Activated naive CD8-positive, alpha-beta T cell treated with anti-CD3 and anti-CD28 coated beads, Interleukin-2, amount 50 U/mL, for 24 hours (primary cell): ENCODE measurements around the gene EPN3.
A peak's percentile ranks its signal among the peaks of the same experiment; 100 is the strongest.

Experiments used
- ATAC-seq: fragments of 150-1000 bp; cut with Tn5 transposase; one replicate; pipeline ENCODE4 v1.10.0; 2021
- DNase-seq: peaks from one replicate; pipeline ENCODE4 v3.0.0; 2021
- H3K27ac Mint-ChIP-seq: one replicate; pipeline ENCODE4 v1.8.0; 2021; ENCODE audit warnings: mild to moderate bottlenecking, mixed read lengths
- H3K27me3 Mint-ChIP-seq: one replicate; pipeline ENCODE4 v1.8.0; 2021; ENCODE audit warnings: mixed read lengths
- H3K36me3 Mint-ChIP-seq: one replicate; pipeline ENCODE4 v1.8.0; 2021; ENCODE audit warnings: low read depth, mixed read lengths
- H3K4me1 Mint-ChIP-seq: one replicate; pipeline ENCODE4 v1.8.0; 2021; ENCODE audit warnings: mixed read lengths
- H3K4me3 Mint-ChIP-seq: one replicate; pipeline ENCODE4 v1.8.0; 2021; ENCODE audit warnings: mild to moderate bottlenecking, moderate library complexity, mixed read lengths
- H3K9me3 Mint-ChIP-seq: one replicate; pipeline ENCODE4 v1.8.0; 2021; ENCODE audit warnings: mixed read lengths

EPN3 gene

GRCh38 chr17:50547035-50547735 lies 14.7 kb downstream of the EPN3 start, which contains the start of gene SPATA20:
Gene SPATA20 (plus strand): TSS chr17:50547174. CDS start chr17:50547209, 35 bp downstream.
- Mint-ChIP-seq H3K27me3 (peaks cover 12% of the 10 kb centered on the region), H3K9me3 (no peaks in the 10 kb centered on the region), H3K4me3 (peak within 1 kb of the TSS; percentile 76), H3K36me3 (no peaks in the 10 kb centered on the region), H3K4me1 (peaks cover 9% of the 10 kb centered on the region), H3K27ac (peak within 1 kb of the TSS; percentile 59)
- DNase-seq = peak; percentile 87
- ATAC-seq = peak; percentile 95

GRCh38 chr17:50547736-50548083 lies 15.2 kb downstream of the EPN3 start:
- H3K4me3 Mint-ChIP-seq = peak overlapping the region; percentile 76
- DNase-seq = no peak
- no peaks in the 10 kb centered on the region for H3K9me3 Mint-ChIP-seq
- no peaks in the 10 kb centered on the region for H3K36me3 Mint-ChIP-seq
- peaks cover 12% of the 10 kb centered on the region for H3K27me3 Mint-ChIP-seq
- peak overlapping the region; percentile 59 for H3K27ac Mint-ChIP-seq
- ATAC-seq = no peak
- peaks cover 4% of the 10 kb centered on the region for H3K4me1 Mint-ChIP-seq

GRCh38 chr17:50548831-50549230 lies 16.3 kb downstream of the EPN3 start:
- Mint-ChIP-seq H3K4me3 (no peak overlapping the region), H3K27ac (no peak overlapping the region), H3K4me1 (peaks cover 4% of the 10 kb centered on the region), H3K9me3 (no peaks in the 10 kb centered on the region), H3K36me3 (no peaks in the 10 kb centered on the region), H3K27me3 (peaks cover 12% of the 10 kb centered on the region)
- no peak for ATAC-seq
- DNase-seq = no peak

- no peak for DNase-seq
- Mint-ChIP-seq H3K27ac (no peak overlapping the region), H3K36me3 (no peaks in the 10 kb centered on the region), H3K27me3 (peaks cover 6% of the 10 kb centered on the region), H3K4me3 (no peak overlapping the region), H3K4me1 (peaks cover 4% of the 10 kb centered on the region), H3K9me3 (no peaks in the 10 kb centered on the region)
- ATAC-seq = no peak
Measured at GRCh38 chr17:50549256-50549941, 16.9 kb downstream of the EPN3 start.

- Mint-ChIP-seq H3K4me3 (no peak overlapping the region), H3K27me3 (peaks cover 4% of the 10 kb centered on the region), H3K27ac (no peak overlapping the region), H3K36me3 (no peaks in the 10 kb centered on the region), H3K4me1 (peaks cover 4% of the 10 kb centered on the region), H3K9me3 (no peaks in the 10 kb centered on the region)
- ATAC-seq = no peak
- no peak for DNase-seq
Measured at GRCh38 chr17:50549969-50550368, 17.4 kb downstream of the EPN3 start.

GRCh38 chr17:50550661-50551432 lies 18.3 kb downstream of the EPN3 start:
- Mint-ChIP-seq H3K27me3 (peaks cover 2% of the 10 kb centered on the region), H3K36me3 (no peaks in the 10 kb centered on the region), H3K9me3 (no peaks in the 10 kb centered on the region), H3K27ac (no peak overlapping the region), H3K4me3 (no peak overlapping the region), H3K4me1 (peaks cover 4% of the 10 kb centered on the region)
- ATAC-seq (no peak), DNase-seq (no peak)

- Mint-ChIP-seq H3K27me3 (no peaks in the 10 kb centered on the region), H3K4me3 (no peak overlapping the region)
Measured at GRCh38 chr17:50551433-50551815, 18.9 kb downstream of the EPN3 start.

GRCh38 chr17:50551884-50552283 lies 19.3 kb downstream of the EPN3 start:
- H3K4me3 Mint-ChIP-seq = no peak overlapping the region
- DNase-seq = no peak
- H3K27me3 Mint-ChIP-seq = no peaks in the 10 kb centered on the region
- peaks cover under 1% of the 10 kb centered on the region for H3K4me1 Mint-ChIP-seq
- H3K9me3 Mint-ChIP-seq = no peaks in the 10 kb centered on the region
- H3K27ac Mint-ChIP-seq = no peak overlapping the region
- H3K36me3 Mint-ChIP-seq = no peaks in the 10 kb centered on the region
- no peak for ATAC-seq

More at GRCh38 chr17:50551433-50551815, 18.9 kb downstream of the EPN3 start:
- H3K9me3 Mint-ChIP-seq = no peaks in the 10 kb centered on the region
- ATAC-seq (no peak), DNase-seq (no peak)
- H3K36me3 Mint-ChIP-seq = no peaks in the 10 kb centered on the region
- no peak overlapping the region for H3K27ac Mint-ChIP-seq
- H3K4me1 Mint-ChIP-seq = peaks cover 4% of the 10 kb centered on the region

- H3K4me1 Mint-ChIP-seq = peaks cover 11% of the 10 kb centered on the region
- no peaks in the 10 kb centered on the region for H3K9me3 Mint-ChIP-seq
- peaks cover 18% of the 10 kb centered on the region for H3K27me3 Mint-ChIP-seq
- DNase-seq (no peak), ATAC-seq (no peak)
- H3K27ac Mint-ChIP-seq = no peak overlapping the region
- no peak overlapping the region for H3K4me3 Mint-ChIP-seq
- H3K36me3 Mint-ChIP-seq = no peaks in the 10 kb centered on the region
Measured at GRCh38 chr17:50554201-50554600, 21.7 kb downstream of the EPN3 start.

GRCh38 chr17:50556803-50557202 lies 24.3 kb downstream of the EPN3 start:
- no peak overlapping the region for H3K27ac Mint-ChIP-seq
- DNase-seq = no peak
- peaks cover 19% of the 10 kb centered on the region for H3K4me1 Mint-ChIP-seq
- no peaks in the 10 kb centered on the region for H3K36me3 Mint-ChIP-seq
- no peaks in the 10 kb centered on the region for H3K9me3 Mint-ChIP-seq
- ATAC-seq = no peak
- peaks cover 29% of the 10 kb centered on the region for H3K27me3 Mint-ChIP-seq
- no peak overlapping the region for H3K4me3 Mint-ChIP-seq

- H3K27me3 Mint-ChIP-seq = peaks cover 35% of the 10 kb centered on the region
- DNase-seq = no peak
- no peaks in the 10 kb centered on the region for H3K36me3 Mint-ChIP-seq
- H3K4me3 Mint-ChIP-seq = no peak overlapping the region
- no peak overlapping the region for H3K27ac Mint-ChIP-seq
- H3K9me3 Mint-ChIP-seq = no peaks in the 10 kb centered on the region
- H3K4me1 Mint-ChIP-seq = peaks cover 23% of the 10 kb centered on the region
- ATAC-seq = no peak
Measured at GRCh38 chr17:50557630-50558029, 25.1 kb downstream of the EPN3 start.

GRCh38 chr17:50558091-50558490 lies 25.6 kb downstream of the EPN3 start:
- H3K36me3 Mint-ChIP-seq = no peaks in the 10 kb centered on the region
- peaks cover 23% of the 10 kb centered on the region for H3K4me1 Mint-ChIP-seq
- no peaks in the 10 kb centered on the region for H3K9me3 Mint-ChIP-seq
- no peak overlapping the region for H3K4me3 Mint-ChIP-seq
- DNase-seq = no peak
- peaks cover 37% of the 10 kb centered on the region for H3K27me3 Mint-ChIP-seq
- ATAC-seq = no peak
- H3K27ac Mint-ChIP-seq = no peak overlapping the region

GRCh38 chr17:50558581-50558940 lies 26.0 kb downstream of the EPN3 start:
- Mint-ChIP-seq H3K4me3 (no peak overlapping the region), H3K27ac (no peak overlapping the region), H3K4me1 (peaks cover 23% of the 10 kb centered on the region), H3K27me3 (peaks cover 41% of the 10 kb centered on the region), H3K9me3 (no peaks in the 10 kb centered on the region), H3K36me3 (no peaks in the 10 kb centered on the region)
- ATAC-seq (no peak), DNase-seq (no peak)

- peaks cover 23% of the 10 kb centered on the region for H3K4me1 Mint-ChIP-seq
- peaks cover 47% of the 10 kb centered on the region for H3K27me3 Mint-ChIP-seq
- H3K27ac Mint-ChIP-seq = no peak overlapping the region
- no peaks in the 10 kb centered on the region for H3K36me3 Mint-ChIP-seq
- peak overlapping the region; percentile 11 for H3K4me3 Mint-ChIP-seq
- H3K9me3 Mint-ChIP-seq = no peaks in the 10 kb centered on the region
- DNase-seq (peak; percentile 39), ATAC-seq (no peak)
Measured at GRCh38 chr17:50558941-50559614, 26.5 kb downstream of the EPN3 start.
